SK-N-SH (cell line): ENCODE measurements around the gene TBX2.

Experiments
- CHD2 ChIP-seq: fragments of 150-350 bp; IDR thresholded peaks from 2 replicates; pipeline ENCODE4 v1.6.1; 2018; ENCODE audit warnings: low read length; ENCODE audit not compliant: partially characterized antibody
- GABPA ChIP-seq: IDR thresholded peaks from 2 replicates; pipeline ENCODE4 v1.4.0; 2012; ENCODE audit warnings: low read depth, mild to moderate bottlenecking
- POLR2AphosphoS5 ChIP-seq: IDR thresholded peaks from 2 replicates; pipeline ENCODE4 v1.6.1; 2012; ENCODE audit warnings: low read depth, low read length
- RCOR1 ChIP-seq: fragments of 150-350 bp; IDR thresholded peaks from 2 replicates; pipeline ENCODE4 v1.6.1; 2017; ENCODE audit warnings: antibody characterized with exemption, low read length
- SMC3 ChIP-seq: IDR thresholded peaks from 2 replicates; pipeline ENCODE4 v1.6.1; 2012; ENCODE audit warnings: low read depth, low read length, improper control_type of control experiment
- TAF1 ChIP-seq: IDR thresholded peaks from 2 replicates; pipeline ENCODE4 v1.6.1; 2012; ENCODE audit warnings: low read depth, mild to moderate bottlenecking, low read length, moderate library complexity, borderline replicate concordance
- TF ChIP-seq, protein P1 (sequence below): fragments of 200-600 bp; sonication (generic); IDR thresholded peaks from 2 replicates; pipeline ENCODE4 v1.6.1; 2017; ENCODE audit warnings: antibody characterized with exemption, mild to moderate bottlenecking, moderate library complexity
- TF ChIP-seq, protein P2 (sequence below): IDR thresholded peaks from 2 replicates; pipeline ENCODE4 v1.6.1; 2012; ENCODE audit warnings: mild to moderate bottlenecking, low read depth, low read length, moderate library complexity

DNA sequence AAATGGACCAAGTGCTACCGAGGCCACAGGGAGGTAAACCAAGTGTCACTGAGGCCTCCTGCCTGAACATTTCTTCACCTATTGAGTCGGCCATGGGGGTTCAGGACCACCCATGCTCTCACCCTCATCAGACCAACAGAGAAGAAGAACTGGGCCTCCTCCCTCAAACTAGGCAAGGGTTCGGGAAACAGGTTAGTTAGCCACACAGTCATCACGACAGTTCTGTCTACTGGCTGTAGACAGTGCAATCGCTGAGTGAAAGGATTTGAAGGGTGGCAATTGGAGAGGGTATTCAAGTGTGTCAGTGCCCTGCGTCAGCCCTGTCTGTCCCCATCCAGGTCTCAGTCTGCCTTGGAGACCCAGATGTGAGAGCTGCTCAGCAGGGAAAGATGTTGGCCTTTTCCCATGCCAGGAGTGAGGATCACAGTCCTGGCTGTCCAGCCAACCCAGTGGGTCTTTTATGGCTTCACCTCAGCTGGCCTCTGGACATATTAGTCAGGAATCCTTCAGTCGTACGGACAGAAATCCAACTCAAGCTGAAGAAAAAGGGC is 19.9 kb downstream of the TBX2 start:
- TF ChIP-seq RCOR1 (no peak), TAF1 (no peak), CHD2 (no peak), SMC3 (no peak), GABPA (no peak), POLR2AphosphoS5 (no peak)
- TF ChIP-seq, protein P1, sequence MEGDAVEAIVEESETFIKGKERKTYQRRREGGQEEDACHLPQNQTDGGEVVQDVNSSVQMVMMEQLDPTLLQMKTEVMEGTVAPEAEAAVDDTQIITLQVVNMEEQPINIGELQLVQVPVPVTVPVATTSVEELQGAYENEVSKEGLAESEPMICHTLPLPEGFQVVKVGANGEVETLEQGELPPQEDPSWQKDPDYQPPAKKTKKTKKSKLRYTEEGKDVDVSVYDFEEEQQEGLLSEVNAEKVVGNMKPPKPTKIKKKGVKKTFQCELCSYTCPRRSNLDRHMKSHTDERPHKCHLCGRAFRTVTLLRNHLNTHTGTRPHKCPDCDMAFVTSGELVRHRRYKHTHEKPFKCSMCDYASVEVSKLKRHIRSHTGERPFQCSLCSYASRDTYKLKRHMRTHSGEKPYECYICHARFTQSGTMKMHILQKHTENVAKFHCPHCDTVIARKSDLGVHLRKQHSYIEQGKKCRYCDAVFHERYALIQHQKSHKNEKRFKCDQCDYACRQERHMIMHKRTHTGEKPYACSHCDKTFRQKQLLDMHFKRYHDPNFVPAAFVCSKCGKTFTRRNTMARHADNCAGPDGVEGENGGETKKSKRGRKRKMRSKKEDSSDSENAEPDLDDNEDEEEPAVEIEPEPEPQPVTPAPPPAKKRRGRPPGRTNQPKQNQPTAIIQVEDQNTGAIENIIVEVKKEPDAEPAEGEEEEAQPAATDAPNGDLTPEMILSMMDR: no peak
- TF ChIP-seq, protein P2, sequence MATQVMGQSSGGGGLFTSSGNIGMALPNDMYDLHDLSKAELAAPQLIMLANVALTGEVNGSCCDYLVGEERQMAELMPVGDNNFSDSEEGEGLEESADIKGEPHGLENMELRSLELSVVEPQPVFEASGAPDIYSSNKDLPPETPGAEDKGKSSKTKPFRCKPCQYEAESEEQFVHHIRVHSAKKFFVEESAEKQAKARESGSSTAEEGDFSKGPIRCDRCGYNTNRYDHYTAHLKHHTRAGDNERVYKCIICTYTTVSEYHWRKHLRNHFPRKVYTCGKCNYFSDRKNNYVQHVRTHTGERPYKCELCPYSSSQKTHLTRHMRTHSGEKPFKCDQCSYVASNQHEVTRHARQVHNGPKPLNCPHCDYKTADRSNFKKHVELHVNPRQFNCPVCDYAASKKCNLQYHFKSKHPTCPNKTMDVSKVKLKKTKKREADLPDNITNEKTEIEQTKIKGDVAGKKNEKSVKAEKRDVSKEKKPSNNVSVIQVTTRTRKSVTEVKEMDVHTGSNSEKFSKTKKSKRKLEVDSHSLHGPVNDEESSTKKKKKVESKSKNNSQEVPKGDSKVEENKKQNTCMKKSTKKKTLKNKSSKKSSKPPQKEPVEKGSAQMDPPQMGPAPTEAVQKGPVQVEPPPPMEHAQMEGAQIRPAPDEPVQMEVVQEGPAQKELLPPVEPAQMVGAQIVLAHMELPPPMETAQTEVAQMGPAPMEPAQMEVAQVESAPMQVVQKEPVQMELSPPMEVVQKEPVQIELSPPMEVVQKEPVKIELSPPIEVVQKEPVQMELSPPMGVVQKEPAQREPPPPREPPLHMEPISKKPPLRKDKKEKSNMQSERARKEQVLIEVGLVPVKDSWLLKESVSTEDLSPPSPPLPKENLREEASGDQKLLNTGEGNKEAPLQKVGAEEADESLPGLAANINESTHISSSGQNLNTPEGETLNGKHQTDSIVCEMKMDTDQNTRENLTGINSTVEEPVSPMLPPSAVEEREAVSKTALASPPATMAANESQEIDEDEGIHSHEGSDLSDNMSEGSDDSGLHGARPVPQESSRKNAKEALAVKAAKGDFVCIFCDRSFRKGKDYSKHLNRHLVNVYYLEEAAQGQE: no peak
